T-cell (primary cell): ENCODE data around the gene SYT2. TPM values are rescaled to one million over a fixed set of nuclear protein-coding genes. Genes with fewer than 3 reads are reported as not detected.
"Not testable (repeated sequence)": the region's sequence is repeated elsewhere in the genome, so short reads cannot be mapped to it uniquely, and the experiment has no call there.

Experiments
- ATAC-seq, 4 experiments: fragments of 200-7000 bp in 3 of 4; fragments of 150-1000 bp in 1 of 4; cut with Tn5 transposase; replicated peaks in 1 of 4; 1 replicate in 3 of 4; 2 replicates in 1 of 4; pipeline ENCODE4 v1.10.0; 2021; ENCODE audit warnings: moderate library complexity in 3 of 4, mild to moderate bottlenecking in 2 of 4, moderate number of reproducible peaks in 1 of 4
- CTCF ChIA-PET, 2 donors: fragments of 300-600 bp; sonication (Branson Sonifier 250); formaldehyde crosslinking; loops; one replicate each; lab custom pipeline; 2022; ENCODE audit warnings: antibody characterized with exemption in 2 of 2; lab: Charles Lee
- POLR2A ChIA-PET, 2 donors: fragments of 300-600 bp; sonication (Branson Sonifier 250); formaldehyde crosslinking; loops; one replicate each; lab custom pipeline; 2022; ENCODE audit warnings: antibody characterized with exemption in 2 of 2; lab: Charles Lee
- DNase-seq, 35 experiments: peaks; one replicate each; pipeline versions ENCODE4 v3.0.0 to v3.0.0-alpha.2; 2013 to 2023
- H3K27ac ChIP-seq: one replicate; pipeline ENCODE4 v1.5.1; 2013; ENCODE audit warnings: low read length
- H3K27me3 ChIP-seq, 2 experiments: replicated peaks in 1 of 2; 1 replicate in 1 of 2; 2 replicates in 1 of 2; pipeline versions ENCODE4 v1.6.1 to v1.7.0; 2013; ENCODE audit warnings: low read length in 1 of 2, mixed read lengths in 1 of 2; ENCODE audit not compliant: control insufficient read depth in 2 of 2, insufficient read depth in 2 of 2; ENCODE audit errors: extremely low read depth in 1 of 2
- H3K36me3 ChIP-seq, 2 donors: 1 replicate in 1 of 2; 2 replicates in 1 of 2; pipeline versions ENCODE4 v1.6.1 to v1.7.0; 2013; ENCODE audit warnings: low read length in 1 of 2; ENCODE audit not compliant: control insufficient read depth in 2 of 2, insufficient read depth in 1 of 2; ENCODE audit errors: extremely low read depth in 1 of 2
- H3K4me1 ChIP-seq, 2 experiments: 1 replicate in 1 of 2; 2 replicates in 1 of 2; pipeline versions ENCODE4 v1.6.1 to v1.7.0; 2013; ENCODE audit warnings: low read length in 2 of 2, mixed read lengths in 1 of 2; ENCODE audit not compliant: insufficient read depth in 2 of 2, control insufficient read depth in 1 of 2; ENCODE audit errors: extremely low read depth in 1 of 2
- H3K4me3 ChIP-seq, 2 donors: 1 replicate in 1 of 2; 2 replicates in 1 of 2; pipeline versions ENCODE4 v1.5.1 to v1.7.0; 2013; ENCODE audit warnings: mild to moderate bottlenecking in 2 of 2, low read length in 1 of 2, moderate library complexity in 1 of 2; ENCODE audit not compliant: control insufficient read depth in 1 of 2; ENCODE audit errors: extremely low read depth in 1 of 2
- H3K9me3 ChIP-seq: 2 replicates; pipeline ENCODE4 v1.7.0; 2013
- H3K27ac Mint-ChIP-seq, 2 donors: one replicate each; pipeline ENCODE4 v1.8.0; 2020 to 2021; ENCODE audit warnings: mild to moderate bottlenecking in 2 of 2, mixed read lengths in 2 of 2
- H3K27me3 Mint-ChIP-seq, 2 donors: one replicate each; pipeline ENCODE4 v1.8.0; 2021 to 2022; ENCODE audit warnings: mixed read lengths in 2 of 2
- H3K36me3 Mint-ChIP-seq: one replicate; pipeline ENCODE4 v1.8.0; 2021; ENCODE audit warnings: mixed read lengths
- H3K4me1 Mint-ChIP-seq, 3 donors: one replicate each; pipeline ENCODE4 v1.8.0; 2020 to 2022; ENCODE audit warnings: mixed read lengths in 3 of 3, mild to moderate bottlenecking in 1 of 3
- H3K4me3 Mint-ChIP-seq, 3 donors: one replicate each; pipeline ENCODE4 v1.8.0; 2020 to 2022; ENCODE audit warnings: mild to moderate bottlenecking in 3 of 3, mixed read lengths in 3 of 3, moderate library complexity in 3 of 3
- H3K9me3 Mint-ChIP-seq, 3 donors: one replicate each; pipeline ENCODE4 v1.8.0; 2020 to 2022; ENCODE audit warnings: mixed read lengths in 3 of 3
- whole genome bisulfite sequencing: methylation state at CpG from one replicate; pipeline ENCODE4 v1.1.5; 2013; ENCODE audit warnings: missing lambda C conversion rate; ENCODE audit not compliant: insufficient coverage; 5-methylcytosine and 5-hydroxymethylcytosine counted together
- total RNA-seq, 35 experiments: library from RNA in 6 of 35; stranded (reverse) in 6 of 35; fragments of 120-200 nt in 1 of 35; gene quantifications; one replicate each; pipeline versions ENCODE4 v1.2.1 to v1.2.4 and lab custom pipeline; 2013 to 2026

The SYT2 gene
- total RNA-seq, 5 donors from 2014 or later (not counting 1 experiment from before 2014, with no cell fraction given), result 0.03 to 0.07 (median 0.06) TPM; not detected in 2

GRCh38 chr1:202563818-202564217 is 146.4 kb downstream of the SYT2 start:
- Mint-ChIP-seq H3K27ac (no peak overlapping the region), H3K4me1 (peaks cover 0 to 8% (median 7%) of the 10 kb centered on the region in 3 donors), H3K36me3 (peaks cover 36% of the 10 kb centered on the region), H3K9me3 (no peaks in the 10 kb centered on the region), H3K4me3 (no peak overlapping the region), H3K27me3 (no peaks in the 10 kb centered on the region)
- no peaks in the 10 kb centered on the region for H3K27me3 ChIP-seq
- WGBS, result no CpG with 5 or more reads among the region's 1 CpG
- ChIA-PET CTCF (interaction anchor here in 1 of 2 donors (0.5 kb wide), 1 partner anchor 156 kb away, joined by 8 read pairs; no protein-coding TSS in a partner anchor), POLR2A (no interaction called here)
- H3K36me3 ChIP-seq, result peaks cover 0 to 24% of the 10 kb centered on the region in 2 donors
- H3K27ac ChIP-seq, result no peak overlapping the region
- no peak for ATAC-seq
- no peak overlapping the region for H3K4me3 ChIP-seq
- H3K4me1 ChIP-seq, result peaks cover 2 to 18% of the 10 kb centered on the region in 2 experiments
- H3K9me3 ChIP-seq, result no peaks in the 10 kb centered on the region
- no peak for DNase-seq

DNA sequence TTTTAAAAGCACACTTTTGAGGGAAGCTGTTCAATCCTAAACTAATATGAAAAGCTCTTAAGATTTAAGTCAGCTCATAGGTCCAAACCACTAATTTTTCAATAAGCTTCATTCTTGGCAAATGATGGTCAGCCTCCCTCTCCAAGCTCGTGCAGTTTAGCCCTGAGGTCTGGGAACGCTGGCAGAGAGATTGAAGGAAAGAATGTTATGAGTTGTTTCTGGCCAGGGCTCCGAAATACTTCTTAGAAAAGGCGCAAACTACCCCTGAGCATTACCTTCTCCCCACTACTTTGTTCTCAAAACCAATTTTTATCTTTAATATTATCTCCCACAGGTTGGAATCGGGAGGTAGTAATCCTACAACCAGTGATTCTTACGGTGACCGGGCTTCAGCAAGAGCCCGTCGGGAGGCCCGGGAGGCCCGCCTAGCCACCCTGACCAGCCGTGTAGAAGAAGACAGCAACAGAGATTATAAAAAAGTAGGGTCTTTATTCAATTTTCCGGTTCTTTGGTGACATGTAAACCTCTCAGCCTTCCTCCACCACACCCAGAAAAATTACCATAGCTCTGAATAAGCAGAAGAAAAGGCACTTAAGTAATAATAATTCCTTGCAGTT is 147.7 kb downstream of the SYT2 start:
- ChIA-PET POLR2A (no interaction called here), CTCF (interaction anchor here in 1 of 2 donors (0.6 to 1.0 kb wide), 2 partner anchors 12 to 705 kb away, joined by 3 read pairs; no protein-coding TSS in a partner anchor)
- H3K4me1 ChIP-seq, result peaks cover 2 to 18% of the 10 kb centered on the region in 2 experiments
- ATAC-seq (no peak), DNase-seq (no peak)
- H3K36me3 ChIP-seq, result peaks cover 0 to 13% of the 10 kb centered on the region in 2 donors
- peaks cover 25% of the 10 kb centered on the region for H3K36me3 Mint-ChIP-seq
- no peak overlapping the region for H3K4me3 Mint-ChIP-seq
- no peaks in the 10 kb centered on the region for H3K9me3 ChIP-seq
- no peak overlapping the region for H3K27ac ChIP-seq
- H3K4me3 ChIP-seq, result no peak overlapping the region
- H3K27me3 Mint-ChIP-seq, result no peaks in the 10 kb centered on the region
- H3K4me1 Mint-ChIP-seq, result peaks cover 0 to 8% (median 7%) of the 10 kb centered on the region in 3 donors
- no peak overlapping the region for H3K27ac Mint-ChIP-seq
- H3K27me3 ChIP-seq, result no peaks in the 10 kb centered on the region
- no CpG with 5 or more reads among the region's 13 CpGs for WGBS
- H3K9me3 Mint-ChIP-seq, result no peaks in the 10 kb centered on the region

- no peak for ATAC-seq
- Mint-ChIP-seq H3K27me3 (no peaks in the 10 kb centered on the region), H3K9me3 (no peaks in the 10 kb centered on the region), H3K4me1 (peaks cover 0 to 8% (median 4%) of the 10 kb centered on the region in 3 donors), H3K36me3 (peaks cover 21% of the 10 kb centered on the region), H3K27ac (no peak overlapping the region), H3K4me3 (no peak overlapping the region)
- Histone ChIP-seq H3K4me1 (peaks cover 2 to 18% of the 10 kb centered on the region in 2 experiments), H3K27ac (no peak overlapping the region), H3K36me3 (peaks cover 0 to 10% of the 10 kb centered on the region in 2 donors), H3K9me3 (no peaks in the 10 kb centered on the region), H3K4me3 (no peak overlapping the region), H3K27me3 (no peaks in the 10 kb centered on the region)
- ChIA-PET CTCF (interaction anchor here (0.6 to 1.0 kb wide), 3 partner anchors 13 to 706 kb away, joined by 3 read pairs; no protein-coding TSS in a partner anchor), POLR2A (interaction anchor here in 1 of 2 donors (0.5 kb wide), 1 partner anchor 249 kb away, joined by 3 read pairs; no protein-coding TSS in a partner anchor)
- WGBS, result no CpG with 5 or more reads among the region's 2 CpGs
- no peak for DNase-seq
These were observed 148.4 kb downstream of the SYT2 start for GRCh38 chr1:202561726-202562443.

GRCh38 chr1:202561240-202561639 is 149.0 kb downstream of the SYT2 start:
- Histone ChIP-seq H3K9me3 (no peaks in the 10 kb centered on the region), H3K27ac (no peak overlapping the region), H3K36me3 (peaks cover 0 to 9% of the 10 kb centered on the region in 2 donors), H3K27me3 (no peaks in the 10 kb centered on the region), H3K4me3 (no peak overlapping the region), H3K4me1 (peaks cover 2 to 16% of the 10 kb centered on the region in 2 experiments)
- DNase-seq (no peak), ATAC-seq (no peak)
- Mint-ChIP-seq H3K4me1 (peaks cover 0 to 8% (median 4%) of the 10 kb centered on the region in 3 donors), H3K27ac (no peak overlapping the region), H3K36me3 (peaks cover 26% of the 10 kb centered on the region), H3K9me3 (no peaks in the 10 kb centered on the region), H3K4me3 (no peak overlapping the region), H3K27me3 (no peaks in the 10 kb centered on the region)
- WGBS, result no CpG with 5 or more reads among the region's 1 CpG
- ChIA-PET POLR2A (no interaction called here), CTCF (interaction anchor here in 1 of 2 donors (0.6 kb wide), 1 partner anchor 325 kb away, joined by 3 read pairs; no protein-coding TSS in a partner anchor)

GRCh38 chr1:202557662-202558061 is 152.6 kb downstream of the SYT2 start:
- CTCF ChIA-PET, H3K4me3 ChIP-seq, H3K4me1 ChIP-seq, POLR2A ChIA-PET, H3K27ac ChIP-seq, H3K27me3 Mint-ChIP-seq, H3K27me3 ChIP-seq, H3K4me1 Mint-ChIP-seq, DNase-seq, ATAC-seq, H3K27ac Mint-ChIP-seq, H3K9me3 Mint-ChIP-seq, H3K36me3 ChIP-seq, H3K4me3 Mint-ChIP-seq, H3K9me3 ChIP-seq: not testable (repeated sequence)
- peaks cover 16% of the 10 kb centered on the region for H3K36me3 Mint-ChIP-seq
- WGBS, result no CpG with 5 or more reads among the region's 1 CpG

GRCh38 chr1:202556037-202556436 is 154.2 kb downstream of the SYT2 start:
- H3K9me3 ChIP-seq, H3K27me3 Mint-ChIP-seq, H3K27me3 ChIP-seq, ATAC-seq, H3K4me1 Mint-ChIP-seq, POLR2A ChIA-PET, H3K27ac Mint-ChIP-seq, DNase-seq, H3K9me3 Mint-ChIP-seq, H3K4me3 ChIP-seq, H3K36me3 ChIP-seq, H3K27ac ChIP-seq, H3K4me3 Mint-ChIP-seq, H3K4me1 ChIP-seq: not testable (repeated sequence)
- H3K36me3 Mint-ChIP-seq, result peaks cover 16% of the 10 kb centered on the region
- WGBS, result no CpG with 5 or more reads among the region's 4 CpGs
- CTCF ChIA-PET, result interaction anchor here in 1 of 2 donors (0.6 to 0.7 kb wide), 2 partner anchors 12 to 19 kb away, joined by 3 read pairs; no protein-coding TSS in a partner anchor
